ENCODE results near the gene MAGI2.
"Not testable (repeated sequence)": the region's sequence is repeated elsewhere in the genome, so short reads cannot be mapped to it uniquely, and the experiment has no call there.

Gene MAGI2

GRCh38 chr7:78002021-78002420, 1451.4 kb downstream of the MAGI2 start:
- no peak for DNase-seq

- not testable (repeated sequence) for DNase-seq
Measured at GRCh38 chr7:77999168-77999567, 1454.3 kb downstream of the MAGI2 start.

- no peak for DNase-seq
Measured at GRCh38 chr7:77995717-77996116, 1457.8 kb downstream of the MAGI2 start.

GRCh38 chr7:77993838-77994237, 1459.6 kb downstream of the MAGI2 start:
- DNase-seq: no peak

DNA sequence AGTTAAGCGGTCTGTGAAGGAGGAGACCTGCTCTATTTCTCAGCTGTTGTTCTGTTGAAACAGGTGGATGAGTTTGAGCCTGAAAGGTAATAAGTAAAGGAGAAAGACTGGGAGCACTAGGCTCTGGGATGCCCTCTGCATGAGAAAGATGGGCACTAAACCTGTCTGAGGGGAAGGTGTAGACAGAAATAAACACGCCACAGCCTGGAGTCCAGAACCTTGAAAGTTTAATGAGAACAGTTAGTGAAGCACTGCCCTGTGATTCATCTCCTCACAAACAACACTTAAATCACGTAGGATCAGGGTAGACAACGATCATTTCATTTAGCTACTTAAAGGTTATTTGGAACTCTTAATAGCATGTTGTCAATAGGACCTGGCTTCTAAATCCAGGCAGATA, 1461.8 kb downstream of the MAGI2 start:
- no peak for DNase-seq

GRCh38 chr7:77989981-77990566, 1463.4 kb downstream of the MAGI2 start:
- peak; percentile 54 for DNase-seq

DNA sequence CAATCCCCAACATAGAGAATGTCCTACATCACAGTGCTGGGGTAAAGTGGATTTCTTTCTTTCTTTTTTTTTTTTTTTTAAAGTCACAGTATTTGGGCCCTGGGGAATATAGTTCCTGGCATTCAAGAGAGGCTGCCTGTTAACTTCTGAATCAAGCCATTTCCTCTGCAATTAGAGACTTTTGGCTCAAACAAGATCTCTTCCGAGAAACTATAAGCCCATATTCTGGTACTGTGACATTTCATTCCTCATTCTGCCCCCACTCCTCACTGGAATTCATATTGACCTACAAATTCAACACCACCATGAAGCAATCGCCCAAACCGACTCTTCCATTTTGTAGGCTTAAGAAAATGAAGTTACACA, 1467.5 kb downstream of the MAGI2 start:
- no peak for DNase-seq

- no peak for DNase-seq
Measured at GRCh38 chr7:77985232-77985973, 1468.1 kb downstream of the MAGI2 start.

DNA sequence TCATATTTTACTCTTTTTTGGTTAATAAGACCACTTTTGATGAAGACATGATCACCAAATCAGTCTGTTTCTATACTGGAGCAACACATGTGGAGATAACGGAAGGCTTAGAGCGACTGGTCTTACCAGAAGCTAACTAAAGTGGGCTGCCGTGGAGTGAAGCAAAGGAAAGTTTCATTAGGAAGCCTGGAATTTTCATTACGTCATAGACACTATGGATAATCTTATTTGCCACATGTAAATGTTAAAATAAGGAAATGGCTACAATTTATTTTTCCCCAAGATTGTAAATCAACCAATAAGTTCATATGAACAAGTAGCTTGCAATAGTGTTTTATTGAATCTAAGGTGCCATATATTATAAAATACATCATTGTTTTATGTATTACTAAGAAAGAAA, 1469.5 kb downstream of the MAGI2 start:
- DNase-seq: no peak

GRCh38 chr7:77982926-77983550, 1470.4 kb downstream of the MAGI2 start:
- DNase-seq: peak; percentile 31

DNA sequence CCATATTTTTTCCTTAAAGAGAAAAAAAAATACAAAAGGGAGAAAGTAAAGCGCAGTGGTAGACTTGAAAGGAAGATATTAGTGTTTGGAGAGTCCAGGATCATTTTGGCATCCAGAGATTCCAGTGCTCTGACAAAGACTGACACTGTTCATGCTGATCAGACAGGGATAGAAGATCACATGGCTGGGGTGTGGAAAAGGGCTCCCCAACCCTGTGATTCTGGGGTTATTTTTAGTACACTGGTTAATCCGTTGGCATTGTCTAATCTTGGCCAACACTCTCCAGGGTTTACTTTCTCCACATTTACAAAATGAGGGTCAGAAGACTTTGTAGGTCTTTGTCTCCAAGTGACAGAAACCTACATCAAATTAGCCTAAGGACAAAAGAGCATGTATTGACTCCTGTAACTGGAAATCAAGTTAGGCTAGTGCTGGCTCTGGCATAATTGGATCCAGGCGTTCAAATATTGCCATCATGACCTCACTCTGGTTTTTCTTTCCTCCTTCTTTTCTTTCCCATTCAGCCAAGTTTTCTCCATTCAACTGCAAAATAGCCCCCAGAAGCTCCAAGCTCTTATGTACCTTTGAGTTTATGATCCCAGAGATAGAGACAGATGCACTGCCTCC, 1473.3 kb downstream of the MAGI2 start:
- DNase-seq: no peak

- DNase-seq: no peak
Measured at GRCh38 chr7:77979219-77979618, 1474.2 kb downstream of the MAGI2 start.

DNA sequence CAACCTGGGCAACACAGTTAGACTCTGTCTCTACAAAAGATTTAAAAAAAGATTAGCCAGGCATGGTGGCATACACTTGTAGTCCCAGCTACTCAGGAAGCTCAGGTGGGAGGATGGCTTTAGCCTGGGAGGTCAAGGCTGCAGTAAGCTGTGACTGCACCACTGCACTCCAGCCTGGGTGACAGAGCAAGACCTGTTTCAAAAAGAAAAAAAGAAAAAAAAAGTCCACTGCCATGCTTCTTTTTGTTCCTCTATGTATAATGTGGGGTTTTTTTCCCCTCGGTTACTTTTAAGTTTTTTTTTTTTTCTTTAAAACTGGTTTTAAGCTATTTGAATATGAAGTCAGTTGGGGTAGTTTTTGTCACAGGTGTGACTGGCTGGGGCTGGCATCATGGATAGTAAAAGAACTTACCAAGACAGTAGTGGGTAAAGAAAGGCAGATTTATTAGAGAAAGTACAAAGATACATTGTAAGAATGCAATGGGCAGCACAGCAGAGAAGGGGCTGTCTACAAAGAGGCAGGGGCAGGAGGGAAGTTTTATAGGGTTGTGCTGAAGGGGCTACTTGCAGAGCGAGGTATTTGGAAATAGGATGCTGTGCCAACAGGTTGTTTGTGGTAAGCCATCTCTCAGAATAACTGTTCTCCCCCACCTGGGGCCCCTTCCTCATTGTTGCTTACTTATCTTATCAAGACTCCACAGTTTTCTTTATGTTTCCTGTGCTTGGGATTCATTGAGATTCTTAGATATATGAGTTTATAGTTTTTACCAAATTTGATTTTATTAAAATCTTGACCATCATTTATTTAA, 1477.6 kb downstream of the MAGI2 start:
- DNase-seq: no peak

- no peak for DNase-seq
Measured at GRCh38 chr7:77971726-77972125, 1481.7 kb downstream of the MAGI2 start.

DNA sequence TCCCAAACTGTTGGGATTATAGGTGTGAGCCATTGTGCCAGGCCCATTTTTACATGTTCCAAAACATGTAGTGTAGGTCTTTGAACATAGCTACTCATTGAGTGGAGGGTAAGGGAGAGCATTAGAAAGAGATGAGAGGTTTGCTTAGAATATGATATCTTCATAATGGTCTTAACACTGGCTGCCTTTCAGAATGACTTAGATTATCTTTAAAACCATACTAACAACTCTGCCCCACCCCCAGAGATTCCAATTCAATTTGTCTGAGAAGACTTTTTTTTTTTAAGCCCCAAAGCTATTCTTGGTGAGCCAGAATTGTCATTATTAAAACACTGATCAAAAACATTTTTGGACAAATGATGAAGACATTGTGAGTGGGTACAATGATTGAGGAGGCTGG, 1486.0 kb downstream of the MAGI2 start:
- DNase-seq: peak; percentile 55

Data from hematopoietic multipotent progenitor cell treated with erythropoietin and hydrocortisone succinate and interleukin-3 and kit ligand, for 6 days (in vitro differentiated cells).